Retinal pigment epithelial cell (primary cell): ENCODE measurements around the gene PLXND1.

Experiments used
- DNase-seq: peaks from one replicate; pipeline ENCODE4 v3.0.0-alpha.2; 2010; ENCODE audit warnings: low read depth
- H3K4me3 ChIP-seq: 2 replicates; pipeline ENCODE4 v1.5.1; 2011; ENCODE audit warnings: mild to moderate bottlenecking, low read length, control low read depth, moderate library complexity
- TF ChIP-seq, protein P1 (sequence below): conservative IDR thresholded peaks from 2 replicates; pipeline ENCODE4 v1.5.1; 2011; ENCODE audit warnings: low read depth, low read length, control low read depth, inconsistent platforms

Gene PLXND1

DNA sequence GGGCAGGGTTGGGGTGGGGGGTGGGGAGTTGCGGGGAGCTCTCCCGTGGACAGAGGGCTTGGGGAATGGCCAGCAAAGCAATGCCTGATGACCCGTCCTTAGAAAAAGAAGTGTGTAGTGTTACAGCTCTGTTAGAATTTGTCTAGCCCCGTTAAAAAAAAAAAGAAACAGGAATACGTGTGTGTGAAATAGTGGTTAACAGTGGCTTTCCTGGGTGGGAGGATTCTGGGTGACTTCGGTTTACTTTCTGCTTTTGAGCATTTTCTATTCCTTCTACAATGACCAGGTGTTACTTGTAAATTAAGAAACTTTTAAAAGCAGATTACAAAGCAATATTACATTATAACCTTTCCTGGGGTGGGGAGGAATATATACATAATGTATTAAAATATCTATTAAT, 38.5 kb downstream of the PLXND1 start:
- no peak for DNase-seq
- no peak overlapping the region for H3K4me3 ChIP-seq
- TF ChIP-seq, protein P1, sequence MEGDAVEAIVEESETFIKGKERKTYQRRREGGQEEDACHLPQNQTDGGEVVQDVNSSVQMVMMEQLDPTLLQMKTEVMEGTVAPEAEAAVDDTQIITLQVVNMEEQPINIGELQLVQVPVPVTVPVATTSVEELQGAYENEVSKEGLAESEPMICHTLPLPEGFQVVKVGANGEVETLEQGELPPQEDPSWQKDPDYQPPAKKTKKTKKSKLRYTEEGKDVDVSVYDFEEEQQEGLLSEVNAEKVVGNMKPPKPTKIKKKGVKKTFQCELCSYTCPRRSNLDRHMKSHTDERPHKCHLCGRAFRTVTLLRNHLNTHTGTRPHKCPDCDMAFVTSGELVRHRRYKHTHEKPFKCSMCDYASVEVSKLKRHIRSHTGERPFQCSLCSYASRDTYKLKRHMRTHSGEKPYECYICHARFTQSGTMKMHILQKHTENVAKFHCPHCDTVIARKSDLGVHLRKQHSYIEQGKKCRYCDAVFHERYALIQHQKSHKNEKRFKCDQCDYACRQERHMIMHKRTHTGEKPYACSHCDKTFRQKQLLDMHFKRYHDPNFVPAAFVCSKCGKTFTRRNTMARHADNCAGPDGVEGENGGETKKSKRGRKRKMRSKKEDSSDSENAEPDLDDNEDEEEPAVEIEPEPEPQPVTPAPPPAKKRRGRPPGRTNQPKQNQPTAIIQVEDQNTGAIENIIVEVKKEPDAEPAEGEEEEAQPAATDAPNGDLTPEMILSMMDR: no peak

DNA sequence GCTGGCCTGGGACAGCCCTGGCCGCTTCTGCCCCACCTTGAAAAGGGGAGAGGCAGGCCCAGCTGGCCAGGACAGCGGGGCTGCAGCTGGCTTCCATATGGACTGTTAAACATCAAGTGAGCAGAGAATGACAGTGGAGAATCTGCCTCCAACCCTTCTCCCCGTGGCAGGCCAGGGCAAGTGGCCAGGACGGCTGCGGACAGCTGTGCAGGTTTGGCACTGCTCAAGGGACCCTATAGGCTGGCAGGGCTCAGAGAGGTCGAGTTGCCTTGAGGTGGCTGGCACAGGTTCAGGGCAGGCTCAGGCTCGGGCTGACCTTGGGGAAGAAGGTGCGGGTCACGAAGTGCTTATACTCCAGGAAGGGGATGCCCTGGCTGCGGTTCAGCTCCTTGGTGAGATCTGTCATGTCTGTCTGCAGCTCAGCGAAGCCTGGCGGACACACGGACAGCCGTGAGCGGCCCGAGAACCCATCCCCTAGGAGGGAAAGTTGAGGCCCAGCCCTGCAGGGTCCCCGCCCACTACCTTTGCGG, 39.2 kb downstream of the PLXND1 start:
- TF ChIP-seq, protein P1: no peak

DNA sequence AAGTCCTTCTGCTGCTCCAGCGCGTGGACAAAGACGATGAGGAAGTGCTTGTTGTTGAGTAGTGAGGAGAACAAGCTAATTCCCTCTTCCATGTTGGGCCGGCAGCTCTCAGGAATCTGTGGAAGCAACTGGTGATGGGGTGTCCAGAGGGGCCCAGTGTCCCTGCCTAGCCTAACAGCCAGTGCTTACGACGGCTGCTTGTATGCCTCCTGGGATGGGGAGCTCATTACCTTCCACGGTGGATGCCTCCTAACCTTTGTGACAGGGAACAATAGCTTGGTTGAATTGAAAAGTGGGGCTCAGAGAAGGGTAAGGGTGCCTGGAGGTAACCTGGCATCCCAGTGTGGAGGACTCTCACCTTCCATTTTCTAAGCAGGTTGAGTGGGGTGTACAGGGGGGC, 40.6 kb downstream of the PLXND1 start:
- no peak overlapping the region for H3K4me3 ChIP-seq
- DNase-seq: no peak
- TF ChIP-seq, protein P1: no peak

More for the DNA sequence above, 39.2 kb downstream of the PLXND1 start:
- no peak for DNase-seq
- H3K4me3 ChIP-seq: no peak overlapping the region

DNA sequence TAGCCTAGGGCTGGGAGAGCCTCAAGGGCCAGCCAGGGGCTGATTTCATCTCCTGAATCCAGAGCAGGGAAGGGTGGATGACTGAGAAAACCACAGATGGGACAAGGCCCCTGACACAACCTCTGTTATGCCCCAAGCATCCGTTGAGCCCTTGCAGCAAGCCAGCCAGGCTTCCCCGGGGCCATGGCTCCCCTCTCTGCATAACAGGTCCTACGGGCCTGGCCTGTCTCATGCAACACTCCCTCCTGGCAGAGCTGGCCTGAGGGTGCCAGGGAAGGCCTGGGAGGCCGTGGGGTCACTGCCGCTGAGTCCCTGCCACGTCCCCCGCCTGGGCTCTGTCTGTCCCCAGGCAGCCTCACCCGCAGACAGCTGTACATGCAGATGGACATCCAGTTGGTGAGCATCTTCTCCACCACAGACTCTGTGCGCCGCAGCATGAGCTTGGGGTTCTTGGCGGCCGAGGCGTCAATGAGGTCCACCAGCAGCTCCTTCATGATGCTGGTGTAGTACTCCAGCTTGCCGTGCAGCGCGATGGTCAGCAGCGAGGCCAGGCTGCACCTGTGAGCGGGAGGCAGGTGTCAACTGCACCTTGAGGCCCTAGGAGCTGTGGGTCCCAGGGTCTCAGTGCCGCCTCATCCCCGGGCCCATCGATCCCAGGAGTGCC, 41.4 kb downstream of the PLXND1 start:
- H3K4me3 ChIP-seq: no peak overlapping the region
- DNase-seq: no peak
- TF ChIP-seq, protein P1: no peak

DNA sequence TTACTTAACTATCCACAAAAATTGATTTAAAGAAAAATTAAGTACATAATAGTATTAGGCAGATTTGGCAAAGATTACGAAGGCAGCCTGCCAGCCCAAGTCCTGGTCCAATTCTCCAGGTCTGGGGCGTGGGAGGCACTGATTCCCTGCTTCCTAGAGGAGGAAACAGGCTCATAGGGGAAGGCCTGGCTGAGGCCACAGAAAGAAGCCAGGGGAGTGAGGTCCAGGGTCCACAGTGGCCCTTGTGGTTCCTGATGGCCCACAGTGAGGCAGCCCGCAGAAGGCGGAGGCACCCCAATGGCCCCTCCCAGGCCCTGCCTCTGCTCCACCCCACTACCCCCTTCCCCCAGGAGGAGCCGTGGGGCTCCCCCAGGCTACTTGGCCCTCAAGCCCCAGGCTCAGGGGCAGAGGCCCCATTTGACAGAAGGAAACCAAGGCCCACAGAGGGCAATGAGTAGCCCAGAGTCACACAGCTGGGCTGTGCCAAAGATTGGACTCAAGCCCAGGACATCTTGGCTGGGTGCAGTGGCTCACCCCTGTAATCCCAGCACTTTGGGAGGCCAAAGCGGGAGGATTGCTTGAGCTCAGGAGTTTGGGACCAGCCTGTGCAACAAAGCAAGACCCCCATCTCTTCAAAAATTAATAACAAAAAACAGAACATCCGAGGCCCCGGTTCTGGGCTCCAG, 42.5 kb downstream of the PLXND1 start:
- DNase-seq: no peak
- TF ChIP-seq, protein P1: no peak
- no peak overlapping the region for H3K4me3 ChIP-seq

DNA sequence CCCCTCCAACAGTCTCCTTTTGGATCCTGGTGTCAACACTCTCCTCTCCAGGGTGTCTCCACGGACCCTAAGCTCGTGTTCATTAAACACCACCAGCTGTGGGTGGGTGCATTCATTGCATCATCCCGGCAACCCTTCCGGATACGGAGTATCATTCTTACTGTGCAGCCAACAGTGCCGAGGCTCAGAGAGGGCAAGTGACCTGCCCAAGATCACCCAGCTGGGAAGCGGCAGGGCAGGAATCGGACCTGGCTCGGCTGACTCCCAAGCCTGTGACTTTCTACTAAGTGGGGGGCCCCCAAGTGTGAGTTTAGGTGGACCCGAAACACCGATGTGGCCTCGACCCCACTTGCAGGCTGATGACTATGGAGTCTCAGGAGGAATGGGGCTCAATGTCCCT, 43.1 kb downstream of the PLXND1 start:
- DNase-seq: no peak
- no peak overlapping the region for H3K4me3 ChIP-seq
- TF ChIP-seq, protein P1: no peak

DNA sequence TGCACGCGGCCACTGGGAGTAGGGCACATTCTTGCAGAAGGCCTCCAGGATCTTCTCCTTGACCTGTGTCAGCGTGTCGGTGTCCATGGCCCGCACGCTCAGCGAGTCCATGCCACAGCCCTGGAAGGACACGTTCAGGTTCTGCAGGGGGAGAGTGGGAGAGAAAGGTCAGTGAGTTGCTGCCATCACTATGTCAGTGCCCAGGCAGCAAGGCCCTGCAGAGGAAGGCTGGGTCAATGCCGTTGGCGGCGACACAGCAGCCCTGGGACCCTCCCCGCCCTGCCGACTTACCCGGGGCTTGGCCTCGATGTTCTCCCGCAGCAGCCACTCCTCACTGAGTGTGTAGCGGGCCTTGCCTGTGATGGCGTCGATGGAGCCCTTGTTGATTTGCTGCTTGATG, 43.7 kb downstream of the PLXND1 start:
- DNase-seq: no peak
- H3K4me3 ChIP-seq: no peak overlapping the region
- TF ChIP-seq, protein P1: no peak
